GM19397 (cell line): ENCODE measurements around the gene ANKRD16.
"Not testable (repeated sequence)": the region's sequence is repeated elsewhere in the genome, so short reads cannot be mapped to it uniquely, and the experiment has no call there.

Experiments
- ATAC-seq: cut with Tn5 transposase; IDR thresholded peaks from one replicate; pipeline ENCODE4 v1.9.1; 2021; ENCODE audit warnings: mild to moderate bottlenecking, moderate library complexity; ENCODE audit not compliant: unreplicated experiment

Gene ANKRD16

GRCh38 chr10:5889624-5890451 lies at the start of gene ANKRD16, which contains the start of gene FBH1:
Gene ANKRD16 (minus strand): TSS chr10:5889893. CDS start chr10:5889354, 539 bp downstream.
Gene FBH1 (plus strand): TSS chr10:5890243. CDS start chr10:5890346, 103 bp downstream.
- ATAC-seq = peak; percentile 83

- ATAC-seq = no peak
Measured at GRCh38 chr10:5938291-5938690, 48.6 kb upstream of the ANKRD16 start.

DNA sequence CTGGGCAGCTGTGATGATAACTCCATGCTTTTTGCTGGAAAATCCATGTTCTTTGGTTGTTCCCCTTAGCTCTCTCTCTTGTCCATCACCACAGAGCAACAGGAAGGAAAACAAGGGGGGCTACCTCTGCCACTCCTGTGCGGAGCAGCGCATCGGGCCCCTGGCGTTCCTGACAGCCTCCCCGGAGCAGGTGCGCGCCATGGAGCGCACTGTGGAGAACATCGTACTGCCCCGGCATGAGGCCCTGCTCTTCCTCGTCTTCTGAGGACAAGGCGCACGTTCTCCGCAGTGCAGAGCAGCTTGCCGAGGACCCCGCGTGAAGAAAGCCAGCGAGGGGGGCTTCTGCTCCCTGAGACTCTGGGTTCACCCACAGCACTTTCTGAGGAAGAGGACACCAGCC lies 47.3 kb upstream of the ANKRD16 start:
- ATAC-seq = no peak

DNA sequence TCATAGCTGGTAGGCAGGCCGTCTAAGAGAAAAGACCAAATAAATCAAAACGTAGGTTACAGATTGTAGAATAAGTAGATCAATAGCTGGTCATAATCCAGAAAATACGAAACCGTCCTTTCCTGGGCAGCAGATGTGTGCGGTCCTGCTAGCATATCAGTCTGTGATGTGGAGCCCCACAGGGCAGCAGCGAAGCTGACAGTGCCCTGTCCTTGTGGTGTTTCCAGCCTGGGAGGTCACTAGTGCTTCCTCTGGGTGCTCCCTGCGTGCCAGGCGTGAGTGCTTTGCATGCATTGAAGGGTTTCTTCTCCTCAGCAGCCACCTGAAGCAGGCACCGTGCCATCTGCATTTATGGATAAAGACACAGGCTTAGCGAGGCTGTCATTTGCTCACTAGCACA lies 45.9 kb upstream of the ANKRD16 start:
- no peak for ATAC-seq

GRCh38 chr10:5933909-5934546 lies 44.3 kb upstream of the ANKRD16 start:
- ATAC-seq = no peak

DNA sequence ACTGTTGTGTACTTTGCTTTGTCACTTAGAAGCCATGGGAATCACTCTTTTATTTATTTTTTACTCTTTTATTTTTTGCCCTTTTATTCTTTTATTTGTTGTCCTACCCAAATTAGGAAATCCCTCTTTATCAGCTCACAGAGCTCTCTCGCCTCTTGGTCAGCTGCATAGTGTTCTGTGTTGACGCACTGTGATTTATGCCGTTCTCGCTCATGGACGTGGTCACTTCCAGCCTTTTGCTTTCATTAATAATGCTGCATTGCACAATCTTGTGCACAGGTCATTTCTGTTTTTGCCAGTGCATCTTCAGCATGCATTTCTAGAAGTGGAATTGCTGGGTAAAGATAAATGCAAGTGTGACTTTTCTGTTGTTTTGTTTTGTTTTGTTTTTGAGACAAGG lies 42.7 kb upstream of the ANKRD16 start:
- no peak for ATAC-seq

DNA sequence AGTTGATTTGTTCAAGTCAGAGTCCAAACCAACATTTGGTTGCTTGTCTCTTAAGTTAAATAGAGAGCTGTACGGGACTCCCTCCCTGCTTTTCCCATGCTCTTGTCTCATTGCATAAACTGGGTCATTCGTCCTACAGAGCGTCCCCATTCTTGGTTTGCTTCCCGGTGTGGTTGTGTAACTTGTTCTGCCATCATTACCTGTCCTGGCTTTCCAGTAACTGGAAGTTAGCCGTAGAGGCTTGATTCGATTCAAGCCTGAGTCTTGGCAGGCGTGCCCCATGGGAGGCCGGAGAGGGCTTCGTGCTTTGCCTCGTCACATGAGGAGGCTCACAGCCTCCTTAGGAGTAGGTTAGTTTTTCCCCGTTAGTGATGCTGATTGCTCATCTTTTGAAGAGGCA lies 40.6 kb upstream of the ANKRD16 start:
- no peak for ATAC-seq

DNA sequence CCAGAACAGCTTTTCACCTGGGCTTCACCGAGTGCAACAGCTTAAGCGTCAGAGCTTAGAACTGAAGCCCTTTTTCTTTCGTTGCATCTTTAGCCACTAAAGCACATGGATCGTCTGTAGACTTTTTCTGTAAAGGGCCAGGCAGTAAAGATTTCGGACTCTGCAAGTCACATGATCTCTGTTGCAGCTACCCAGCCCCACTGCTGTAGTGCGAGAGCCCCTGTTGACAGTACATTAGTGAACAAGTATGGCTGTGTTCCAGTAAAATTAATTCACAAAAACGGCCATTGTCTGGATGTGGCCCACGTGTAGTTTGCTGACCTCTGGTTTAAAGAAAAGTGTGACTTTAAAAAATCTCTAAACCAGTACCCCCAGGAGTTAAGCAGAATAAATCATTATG lies 39.7 kb upstream of the ANKRD16 start:
- ATAC-seq = no peak

DNA sequence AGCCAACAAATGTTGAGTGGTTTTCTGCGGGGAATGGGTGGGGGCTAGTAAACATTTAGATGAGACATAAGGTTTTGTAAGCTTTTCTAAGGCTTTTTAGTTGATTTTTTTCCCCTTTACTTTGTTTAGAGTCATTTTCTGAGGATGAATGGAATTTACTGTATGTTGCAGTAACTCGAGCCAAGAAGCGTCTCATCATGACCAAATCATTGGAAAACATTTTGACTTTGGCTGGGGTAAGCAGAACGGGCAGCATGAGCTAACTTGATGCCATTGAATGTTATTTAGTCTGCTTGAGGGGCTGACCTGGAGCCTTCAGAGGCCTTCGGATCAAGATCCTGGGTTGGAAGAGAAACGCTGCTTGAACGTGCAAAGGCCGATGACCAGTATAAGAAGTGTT lies 37.6 kb upstream of the ANKRD16 start:
- ATAC-seq = no peak

- ATAC-seq = no peak
Measured at GRCh38 chr10:5924889-5925288, 35.2 kb upstream of the ANKRD16 start.

DNA sequence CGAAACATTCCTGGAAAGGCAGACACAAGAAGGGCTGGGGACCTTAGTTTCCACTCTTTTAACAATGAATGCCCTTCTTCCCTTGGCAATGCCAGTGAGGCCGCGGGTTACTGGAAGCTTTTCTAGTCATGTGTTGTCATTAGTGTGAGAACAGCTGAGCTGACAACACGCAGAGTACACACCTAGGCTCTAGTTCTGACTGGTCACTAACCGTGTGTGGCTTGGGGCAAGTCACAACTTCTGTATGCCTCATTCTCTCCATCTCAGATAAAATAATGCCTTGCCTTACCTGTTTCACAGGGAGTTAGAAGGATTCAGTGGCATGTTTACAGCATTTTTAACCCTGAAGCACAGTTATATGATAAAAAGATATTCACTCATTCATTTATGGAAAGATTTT lies 32.1 kb upstream of the ANKRD16 start:
- no peak for ATAC-seq

DNA sequence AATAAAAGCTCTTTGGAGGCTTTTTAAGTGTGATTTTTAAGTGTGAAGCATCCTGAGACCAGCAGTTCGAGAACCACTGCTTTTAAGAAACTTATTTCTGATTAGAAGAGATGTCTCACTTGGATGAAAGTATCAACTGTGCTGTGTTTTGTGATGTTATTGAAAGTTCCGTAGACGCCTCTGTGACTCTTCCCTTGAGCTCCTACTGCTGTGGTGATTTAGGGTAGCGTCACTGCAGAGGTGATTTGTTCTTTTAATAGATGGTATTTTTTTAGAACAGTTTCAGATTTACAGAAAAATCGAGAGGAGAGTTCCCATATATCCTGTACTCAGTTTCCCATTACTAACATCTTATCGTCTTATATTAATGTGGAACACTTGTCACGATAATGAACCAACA lies 29.9 kb upstream of the ANKRD16 start:
- ATAC-seq = no peak

- no peak for ATAC-seq
Measured at GRCh38 chr10:5918763-5919162, 29.1 kb upstream of the ANKRD16 start.

DNA sequence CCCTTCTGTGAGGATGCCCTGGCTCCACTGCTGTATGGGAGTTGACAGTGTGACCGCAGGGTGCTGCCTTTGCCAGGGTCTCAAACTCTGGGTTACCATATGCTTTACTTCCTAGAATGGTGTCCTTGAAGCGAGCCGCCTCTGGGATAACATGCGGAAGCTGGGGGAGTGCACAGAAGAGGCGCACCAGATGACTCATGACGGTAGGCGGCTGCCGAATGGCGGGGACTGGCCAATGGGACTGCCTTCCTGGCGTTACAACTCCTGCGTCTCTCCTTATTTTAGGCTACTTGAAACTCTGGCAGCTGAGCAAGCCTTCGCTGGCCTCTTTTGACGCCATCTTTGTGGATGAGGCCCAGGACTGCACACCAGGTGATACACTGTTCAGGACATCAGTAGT lies 27.6 kb upstream of the ANKRD16 start:
- no peak for ATAC-seq

GRCh38 chr10:5915451-5915850 lies 25.8 kb upstream of the ANKRD16 start:
- ATAC-seq = no peak

DNA sequence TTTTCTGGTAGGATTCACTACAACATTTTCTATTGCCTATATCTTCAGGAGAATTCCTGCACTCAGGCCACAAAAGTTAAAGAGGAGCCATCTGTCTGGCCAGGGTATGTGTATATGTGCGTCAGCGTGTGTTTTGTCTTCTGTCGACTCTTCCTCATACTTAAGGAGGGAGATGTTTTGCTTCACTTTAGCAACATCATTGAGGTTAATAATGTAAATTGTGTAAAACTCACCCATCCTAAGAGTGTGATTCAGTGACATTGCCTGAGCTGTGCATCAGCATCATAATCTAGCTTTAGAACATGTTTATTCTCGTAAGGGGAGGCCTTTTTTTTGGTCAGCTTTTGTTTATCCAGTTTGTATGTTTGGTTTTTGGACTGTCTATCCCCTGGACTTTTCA lies 24.0 kb upstream of the ANKRD16 start:
- ATAC-seq = no peak

- no peak for ATAC-seq
Measured at GRCh38 chr10:5911670-5912069, 22.0 kb upstream of the ANKRD16 start.

- no peak for ATAC-seq
Measured at GRCh38 chr10:5910323-5911100, 20.8 kb upstream of the ANKRD16 start.

DNA sequence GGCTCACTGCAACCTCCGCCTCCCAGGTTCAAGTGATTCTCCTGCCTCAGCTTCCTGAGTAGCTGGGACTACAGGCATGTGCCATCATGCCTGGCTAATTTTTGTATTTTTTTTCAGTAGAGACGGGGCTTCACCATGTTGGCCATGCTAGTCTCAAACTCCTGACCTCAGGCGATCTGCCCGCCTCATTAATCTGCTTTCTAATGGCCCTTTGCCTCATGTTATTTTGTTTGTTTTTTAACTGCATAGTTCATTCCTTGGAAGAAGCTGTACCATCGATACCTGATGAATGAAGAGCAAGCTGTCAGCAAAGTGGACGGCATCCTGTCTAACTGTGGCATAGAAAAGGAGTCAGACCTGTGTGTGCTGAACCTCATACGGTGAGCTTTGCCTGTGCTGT lies 19.0 kb upstream of the ANKRD16 start:
- ATAC-seq = not testable (repeated sequence)

DNA sequence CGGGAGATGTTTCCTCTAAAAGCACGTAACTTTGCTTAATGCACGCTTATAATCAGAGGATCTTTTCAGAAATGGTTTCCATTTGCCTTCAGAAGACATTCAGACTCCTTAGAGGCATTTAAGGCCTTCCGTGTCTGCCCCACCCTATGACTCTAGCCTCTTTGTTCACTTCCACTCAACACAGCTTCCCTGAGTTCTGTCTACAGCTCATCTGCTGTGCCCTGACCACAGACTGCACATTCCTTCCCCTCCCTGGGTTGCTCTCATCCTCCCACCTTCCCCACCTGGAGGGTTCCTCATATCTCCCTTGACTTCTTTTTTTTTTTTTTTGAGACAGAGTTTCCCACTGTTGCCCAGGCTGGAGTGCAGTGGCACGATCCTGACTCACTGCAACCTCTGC lies 17.0 kb upstream of the ANKRD16 start:
- ATAC-seq = no peak

GRCh38 chr10:5905854-5906507 lies 16.3 kb upstream of the ANKRD16 start:
- ATAC-seq = no peak
